Progenitor cell of endocrine pancreas (in vitro differentiated cells): ENCODE data around the gene CLEC4E. TPM values are rescaled to one million over a fixed set of nuclear protein-coding genes. Genes with fewer than 3 reads are reported as not detected.
"Not testable (repeated sequence)": the region's sequence is repeated elsewhere in the genome, so short reads cannot be mapped to it uniquely, and the experiment has no call there.

Experiments
- DNase-seq: peaks from one replicate; pipeline ENCODE4 v3.0.0; 2021; ENCODE audit warnings: low spot score; ENCODE audit not compliant: unreplicated experiment
- H3K27ac Mint-ChIP-seq: 2 replicates; pipeline ENCODE4 v1.8.0; 2021; ENCODE audit warnings: mild to moderate bottlenecking, moderate library complexity, mixed read lengths
- H3K27me3 Mint-ChIP-seq: 2 replicates; pipeline ENCODE4 v1.8.0; 2021; ENCODE audit warnings: mixed read lengths
- H3K36me3 Mint-ChIP-seq: 2 replicates; pipeline ENCODE4 v1.8.0; 2022; ENCODE audit warnings: mixed read lengths; ENCODE audit not compliant: insufficient read depth
- H3K4me1 Mint-ChIP-seq: 2 replicates; pipeline ENCODE4 v1.8.0; 2021; ENCODE audit warnings: low read depth, mixed read lengths
- H3K4me3 Mint-ChIP-seq: 2 replicates; pipeline ENCODE4 v1.8.0; 2021; ENCODE audit warnings: low read depth, mild to moderate bottlenecking, moderate library complexity, mixed read lengths
- H3K9me3 Mint-ChIP-seq: 2 replicates; pipeline ENCODE4 v1.8.0; 2021; ENCODE audit warnings: low read depth, mixed read lengths
- total RNA-seq: library from RNA; stranded (reverse); gene quantifications from 2 replicates; pipeline ENCODE4 v1.2.1, GENCODE V29; 2021
- TF ChIP-seq, protein P1 (sequence below): fragments of 200-600 bp; sonication (generic); IDR thresholded peaks from one replicate; pipeline ENCODE4 v1.5.0; 2021; ENCODE audit warnings: antibody characterized with exemption, mild to moderate bottlenecking; ENCODE audit not compliant: unreplicated experiment

Gene CLEC4E
- total RNA-seq, 1 donor from 2014 or later: not detected

DNA sequence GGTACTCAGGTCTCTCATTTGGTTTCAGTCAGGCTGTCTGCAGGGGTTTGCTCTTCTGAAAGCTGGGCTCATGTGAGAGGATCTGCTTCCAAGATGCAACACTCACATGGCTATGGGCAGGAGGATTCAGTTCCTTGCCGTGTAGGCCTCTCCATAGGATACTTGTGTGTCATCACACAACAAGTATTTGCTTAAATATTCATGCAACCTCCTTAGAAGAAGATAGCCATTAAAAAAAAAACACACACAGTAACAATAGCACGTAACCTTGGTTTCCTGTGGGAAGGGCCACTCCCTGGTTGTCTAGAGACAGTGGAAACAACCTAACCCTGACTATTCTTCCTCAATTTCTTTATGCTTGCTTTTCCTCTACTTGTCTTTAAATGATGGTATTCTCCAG is 31.8 kb upstream of the CLEC4E start:
- Mint-ChIP-seq H3K4me3 (no peak overlapping the region), H3K27me3 (peaks cover 57% of the 10 kb centered on the region), H3K27ac (no peak overlapping the region), H3K4me1 (peaks cover 2% of the 10 kb centered on the region), H3K9me3 (peaks cover 3% of the 10 kb centered on the region), H3K36me3 (no peaks in the 10 kb centered on the region)
- TF ChIP-seq, protein P1, sequence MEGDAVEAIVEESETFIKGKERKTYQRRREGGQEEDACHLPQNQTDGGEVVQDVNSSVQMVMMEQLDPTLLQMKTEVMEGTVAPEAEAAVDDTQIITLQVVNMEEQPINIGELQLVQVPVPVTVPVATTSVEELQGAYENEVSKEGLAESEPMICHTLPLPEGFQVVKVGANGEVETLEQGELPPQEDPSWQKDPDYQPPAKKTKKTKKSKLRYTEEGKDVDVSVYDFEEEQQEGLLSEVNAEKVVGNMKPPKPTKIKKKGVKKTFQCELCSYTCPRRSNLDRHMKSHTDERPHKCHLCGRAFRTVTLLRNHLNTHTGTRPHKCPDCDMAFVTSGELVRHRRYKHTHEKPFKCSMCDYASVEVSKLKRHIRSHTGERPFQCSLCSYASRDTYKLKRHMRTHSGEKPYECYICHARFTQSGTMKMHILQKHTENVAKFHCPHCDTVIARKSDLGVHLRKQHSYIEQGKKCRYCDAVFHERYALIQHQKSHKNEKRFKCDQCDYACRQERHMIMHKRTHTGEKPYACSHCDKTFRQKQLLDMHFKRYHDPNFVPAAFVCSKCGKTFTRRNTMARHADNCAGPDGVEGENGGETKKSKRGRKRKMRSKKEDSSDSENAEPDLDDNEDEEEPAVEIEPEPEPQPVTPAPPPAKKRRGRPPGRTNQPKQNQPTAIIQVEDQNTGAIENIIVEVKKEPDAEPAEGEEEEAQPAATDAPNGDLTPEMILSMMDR: no peak
- DNase-seq: no peak

- no peaks in the 10 kb centered on the region for H3K36me3 Mint-ChIP-seq
- no peak overlapping the region for H3K27ac Mint-ChIP-seq
- H3K4me1 Mint-ChIP-seq: peaks cover 2% of the 10 kb centered on the region
- H3K4me3 Mint-ChIP-seq: no peak overlapping the region
- peaks cover 63% of the 10 kb centered on the region for H3K27me3 Mint-ChIP-seq
- no peak for DNase-seq
- peaks cover 5% of the 10 kb centered on the region for H3K9me3 Mint-ChIP-seq
- TF ChIP-seq, protein P1: no peak
Observed at GRCh38 chr12:8566525-8566924, 25.8 kb upstream of the CLEC4E start.

DNA sequence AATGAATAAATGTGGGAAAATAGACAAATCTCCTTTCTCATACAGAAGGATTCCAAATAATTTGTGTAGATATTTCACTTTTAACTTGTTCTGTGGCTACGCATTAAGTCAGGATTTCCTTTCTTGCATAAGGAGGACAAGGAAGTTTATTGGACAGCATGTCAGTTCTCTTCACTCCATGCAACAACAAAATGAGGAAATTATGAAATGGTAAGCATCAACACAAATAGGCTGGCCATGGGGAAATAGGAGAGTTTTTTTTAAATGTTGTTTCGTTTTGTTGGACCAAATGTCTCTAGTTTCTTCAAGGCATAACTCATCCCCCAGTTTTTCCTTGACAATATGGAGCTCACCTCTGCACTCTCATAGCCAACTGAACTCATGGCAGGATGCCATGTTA is 25.3 kb upstream of the CLEC4E start:
- not testable (repeated sequence) for H3K36me3 Mint-ChIP-seq, H3K27ac Mint-ChIP-seq, H3K4me1 Mint-ChIP-seq

GRCh38 chr12:8564656-8565055 is 24.0 kb upstream of the CLEC4E start:
- no peak for DNase-seq
- TF ChIP-seq, protein P1: no peak
- Mint-ChIP-seq H3K9me3 (peaks cover 13% of the 10 kb centered on the region), H3K27me3 (peaks cover 72% of the 10 kb centered on the region), H3K36me3 (no peaks in the 10 kb centered on the region), H3K4me3 (no peak overlapping the region), H3K4me1 (peaks cover 13% of the 10 kb centered on the region), H3K27ac (no peak overlapping the region)

More for the DNA sequence above, 25.3 kb upstream of the CLEC4E start:
- not testable (repeated sequence) for H3K4me3 Mint-ChIP-seq, H3K9me3 Mint-ChIP-seq, DNase-seq
- H3K27me3 Mint-ChIP-seq: peaks cover 63% of the 10 kb centered on the region

GRCh38 chr12:8563356-8563755 is 22.7 kb upstream of the CLEC4E start:
- DNase-seq: no peak
- Mint-ChIP-seq H3K4me3 (no peak overlapping the region), H3K9me3 (peaks cover 10% of the 10 kb centered on the region), H3K36me3 (no peaks in the 10 kb centered on the region), H3K27ac (no peak overlapping the region), H3K27me3 (peaks cover 68% of the 10 kb centered on the region), H3K4me1 (peaks cover 16% of the 10 kb centered on the region)
- TF ChIP-seq, protein P1: no peak

DNA sequence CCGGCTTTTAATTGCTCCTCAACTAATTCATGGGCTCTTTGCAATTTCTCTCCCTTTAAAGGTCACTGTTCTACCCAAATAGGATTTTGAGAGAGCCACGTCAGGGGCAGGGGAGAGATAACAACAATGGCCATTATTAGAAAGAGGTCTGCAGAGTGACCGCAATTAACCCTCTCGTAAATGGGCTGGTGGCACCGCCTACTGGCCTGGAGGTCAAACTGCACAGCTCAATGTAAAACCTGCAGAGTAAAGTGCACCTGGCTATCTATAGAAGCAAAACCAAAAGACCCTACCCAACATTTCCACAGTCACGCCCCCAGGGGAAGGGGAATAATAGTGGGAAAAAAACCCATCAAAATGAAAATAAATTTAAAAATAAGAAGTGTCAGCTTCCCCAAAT is 21.6 kb upstream of the CLEC4E start:
- peaks cover 75% of the 10 kb centered on the region for H3K27me3 Mint-ChIP-seq
- H3K4me3 Mint-ChIP-seq: no peak overlapping the region
- no peak for DNase-seq
- H3K27ac Mint-ChIP-seq: no peak overlapping the region
- TF ChIP-seq, protein P1: peak; percentile 33
- peaks cover 10% of the 10 kb centered on the region for H3K9me3 Mint-ChIP-seq
- H3K4me1 Mint-ChIP-seq: peaks cover 16% of the 10 kb centered on the region
- H3K36me3 Mint-ChIP-seq: no peaks in the 10 kb centered on the region
